Measurements from ENCODE around the gene RPS3A.
"Not testable (repeated sequence)": the region's sequence is repeated elsewhere in the genome, so short reads cannot be mapped to it uniquely, and the experiment has no call there.

RPS3A gene

GRCh38 chr4:151117371-151117962 lies 18.0 kb downstream of the RPS3A start:
- peak; percentile 48 to 56 for ATAC-seq

GRCh38 chr4:151129796-151130195 lies 30.4 kb downstream of the RPS3A start:
- ATAC-seq = no peak

GRCh38 chr4:151133311-151133710 lies 33.9 kb downstream of the RPS3A start:
- ATAC-seq = no peak

GRCh38 chr4:151136048-151136447 lies 36.6 kb downstream of the RPS3A start:
- ATAC-seq = not testable (repeated sequence)

- no peak for ATAC-seq
Measured at GRCh38 chr4:151139814-151140213, 40.4 kb downstream of the RPS3A start.

GRCh38 chr4:151142758-151143157 lies 43.3 kb downstream of the RPS3A start:
- ATAC-seq = no peak

- ATAC-seq = no peak
Measured at GRCh38 chr4:151143162-151143561, 43.7 kb downstream of the RPS3A start.

GRCh38 chr4:151143811-151144210 lies 44.4 kb downstream of the RPS3A start:
- ATAC-seq = no peak

- ATAC-seq = no peak
Measured at GRCh38 chr4:151144329-151145072, 45.1 kb downstream of the RPS3A start.

- ATAC-seq = no peak
Measured at GRCh38 chr4:151147000-151147399, 47.6 kb downstream of the RPS3A start.

GRCh38 chr4:151148261-151148660 lies 48.8 kb downstream of the RPS3A start:
- no peak for ATAC-seq

- no peak for ATAC-seq
Measured at GRCh38 chr4:151150821-151151580, 51.6 kb downstream of the RPS3A start.

GRCh38 chr4:151152028-151152427 lies 52.6 kb downstream of the RPS3A start:
- no peak for ATAC-seq

GRCh38 chr4:151153585-151153984 lies 54.2 kb downstream of the RPS3A start:
- ATAC-seq = no peak
